Liver (tissue), 9 donors: ENCODE results near the gene SLC30A1. TPM values are rescaled to one million over a fixed set of nuclear protein-coding genes. Genes with fewer than 3 reads are reported as not detected.

ENCODE experiments used
- DNase-seq: peaks from one replicate; pipeline ENCODE4 v3.0.0-alpha.2; 2017; ENCODE audit warnings: low spot score
- H3K27ac ChIP-seq, 2 donors: one replicate each; pipeline ENCODE4 v1.7.0; 2013; ENCODE audit warnings: inconsistent platforms in 2 of 2, low read length in 2 of 2, control low read depth in 1 of 2, low read depth in 1 of 2, mild to moderate bottlenecking in 1 of 2
- H3K27me3 ChIP-seq, 4 donors: one replicate each; pipeline versions ENCODE4 v1.6.1 to v1.7.0; 2013; ENCODE audit warnings: low read length in 3 of 4, inconsistent platforms in 1 of 4, mild to moderate bottlenecking in 1 of 4, moderate library complexity in 1 of 4; ENCODE audit not compliant: control insufficient read depth in 4 of 4, insufficient read depth in 4 of 4
- H3K36me3 ChIP-seq, 4 donors: one replicate each; pipeline versions ENCODE4 v1.6.1 to v1.7.0; 2013; ENCODE audit warnings: low read length in 3 of 4, mild to moderate bottlenecking in 3 of 4, low read depth in 1 of 4, moderate library complexity in 1 of 4; ENCODE audit not compliant: control insufficient read depth in 4 of 4, insufficient read depth in 3 of 4
- H3K4me1 ChIP-seq, 4 donors: one replicate each; pipeline versions ENCODE4 v1.6.1 to v1.7.0; 2013; ENCODE audit warnings: low read length in 3 of 4, mild to moderate bottlenecking in 3 of 4, moderate library complexity in 1 of 4; ENCODE audit not compliant: control insufficient read depth in 4 of 4, insufficient read depth in 4 of 4
- H3K4me3 ChIP-seq, 3 donors: one replicate each; pipeline versions ENCODE4 v1.6.1 to v1.7.0; 2013; ENCODE audit warnings: low read length in 3 of 3, control low read depth in 1 of 3, low read depth in 1 of 3, mild to moderate bottlenecking in 1 of 3
- H3K9ac ChIP-seq, 2 donors: one replicate each; pipeline ENCODE4 v1.7.0; 2013; ENCODE audit warnings: low read length in 2 of 2, mild to moderate bottlenecking in 2 of 2, moderate library complexity in 2 of 2, control low read depth in 1 of 2, low read depth in 1 of 2
- H3K9me3 ChIP-seq, 4 donors: one replicate each; pipeline versions ENCODE4 v1.6.1 to v1.7.0; 2013; ENCODE audit warnings: low read length in 3 of 4; ENCODE audit not compliant: control insufficient read depth in 4 of 4
- EGR1 ChIP-seq, 2 donors: IDR thresholded peaks; 2 replicates each; pipeline ENCODE4 v1.6.1; 2016 to 2018; ENCODE audit warnings: antibody characterized with exemption in 2 of 2, low read depth in 2 of 2
- FOXA1 ChIP-seq: IDR thresholded peaks from 2 replicates; pipeline ENCODE4 v1.6.1; 2016; ENCODE audit warnings: antibody characterized with exemption
- FOXA2 ChIP-seq: IDR thresholded peaks from 2 replicates; pipeline ENCODE4 v1.6.1; 2016; ENCODE audit warnings: antibody characterized with exemption
- GABPA ChIP-seq, 2 donors: IDR thresholded peaks in 1 of 2; conservative IDR thresholded peaks in 1 of 2; 2 replicates each; pipeline ENCODE4 v1.6.1; 2016; ENCODE audit warnings: antibody characterized with exemption in 2 of 2, mild to moderate bottlenecking in 1 of 2, moderate library complexity in 1 of 2
- HNF4A ChIP-seq, 2 donors: conservative IDR thresholded peaks; 2 replicates each; pipeline ENCODE4 v1.6.1; 2016; ENCODE audit warnings: antibody characterized with exemption in 2 of 2, mild to moderate bottlenecking in 2 of 2
- HNF4G ChIP-seq: IDR thresholded peaks from 2 replicates; pipeline ENCODE4 v1.6.1; 2016; ENCODE audit warnings: antibody characterized with exemption
- JUND ChIP-seq, 2 donors: IDR thresholded peaks; 2 replicates each; pipeline ENCODE4 v1.6.1; 2016; ENCODE audit warnings: antibody characterized with exemption in 2 of 2
- NR2F2 ChIP-seq: IDR thresholded peaks from 2 replicates; pipeline ENCODE4 v1.6.1; 2016; ENCODE audit warnings: antibody characterized with exemption
- RAD21 ChIP-seq, 2 donors: IDR thresholded peaks; 2 replicates each; pipeline ENCODE4 v1.6.1; 2016; ENCODE audit warnings: antibody characterized with exemption in 2 of 2, mild to moderate bottlenecking in 2 of 2
- RXRA ChIP-seq, 2 donors: IDR thresholded peaks; 2 replicates each; pipeline ENCODE4 v1.6.1; 2017 to 2018; ENCODE audit warnings: antibody characterized with exemption in 2 of 2, mild to moderate bottlenecking in 1 of 2
- SP1 ChIP-seq: IDR thresholded peaks from 2 replicates; pipeline ENCODE4 v1.6.1; 2018; ENCODE audit warnings: antibody characterized with exemption, mild to moderate bottlenecking
- TAF1 ChIP-seq: conservative IDR thresholded peaks from 2 replicates; pipeline ENCODE4 v1.6.1; 2016; ENCODE audit warnings: antibody characterized with exemption, mild to moderate bottlenecking
- YY1 ChIP-seq: IDR thresholded peaks from 2 replicates; pipeline ENCODE4 v1.6.1; 2016; ENCODE audit warnings: antibody characterized with exemption, mild to moderate bottlenecking
- WGBS: extraction: QIAGEN DNeasy Blood & Tissue Kit; methylation state at CpG from one replicate; pipeline ENCODE4 v1.1.7; 2013; 5-methylcytosine and 5-hydroxymethylcytosine counted together
- polyA plus RNA-seq, 2 donors: library from polyadenylated mRNA; stranded (reverse) in 1 of 2; unstranded in 1 of 2; fragments of 200-250 nt in 1 of 2; fragments of >200 nt in 1 of 2; fragmentation: Nextera tagmentation in 1 of 2; extraction: Ambion mirVana in 1 of 2; gene quantifications; one replicate each; pipeline versions ENCODE4 v1.2.1 to v1.2.3, GENCODE V29; 2013 to 2015
- total RNA-seq, 2 donors: library from RNA; depleted of rRNA; stranded (reverse); fragments of >200 nt; gene quantifications; one replicate each; pipeline ENCODE4 v1.2.3, GENCODE V29; 2014
- TF ChIP-seq, protein P1 (sequence below): IDR thresholded peaks from 2 replicates; pipeline ENCODE4 v1.6.1; 2016; ENCODE audit warnings: antibody characterized with exemption
- TF ChIP-seq, protein P2 (sequence below): fragments of 150-350 bp; IDR thresholded peaks from 2 replicates; pipeline ENCODE4 v1.5.1; 2017; ENCODE audit warnings: improper control_type of control experiment, low read depth, low read length; ENCODE audit not compliant: missing input control
- TF ChIP-seq, protein P3 (sequence below): IDR thresholded peaks from 2 replicates; pipeline ENCODE4 v1.6.1; 2016; ENCODE audit warnings: antibody characterized with exemption, mild to moderate bottlenecking
- TF ChIP-seq, protein P4 (sequence below): IDR thresholded peaks from 2 replicates; pipeline ENCODE4 v1.6.1; 2016; ENCODE audit warnings: antibody characterized with exemption
- TF ChIP-seq, protein P5 (sequence below): IDR thresholded peaks from 2 replicates; pipeline ENCODE4 v1.6.1; 2016; ENCODE audit warnings: antibody characterized with exemption
- donor health status: healthy.
- donor health status: healthy.
- donor health status: healthy.
- donor health status: healthy.
- donor health status: healthy.

The SLC30A1 gene
- total and polyA plus RNA-seq, 4 donors = 14.9 to 83.3 (median 39.4) TPM

DNA sequence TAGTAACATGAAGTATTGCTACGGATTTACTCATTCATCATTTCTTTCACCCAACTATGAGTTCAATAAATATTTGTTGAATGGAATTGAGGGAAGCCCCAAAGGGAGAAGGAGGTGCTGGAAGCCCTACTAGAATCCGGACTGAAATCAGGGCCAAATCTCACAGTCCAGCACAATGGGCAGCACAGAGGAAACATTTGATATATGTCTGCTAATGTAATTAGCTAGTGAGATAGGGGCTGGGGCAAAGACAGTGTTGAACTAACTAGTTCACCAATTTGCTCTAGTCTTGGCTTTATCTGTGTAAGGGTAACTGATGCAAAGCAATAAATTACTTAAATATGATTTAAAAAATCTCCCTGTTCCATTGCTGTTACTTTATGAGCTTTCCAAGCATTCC is 26.1 kb upstream of the SLC30A1 start:
- Histone ChIP-seq H3K27me3 (no peaks in the 10 kb centered on the region), H3K4me3 (no peak overlapping the region), H3K9ac (no peak overlapping the region), H3K9me3 (no peaks in the 10 kb centered on the region), H3K36me3 (no peaks in the 10 kb centered on the region), H3K4me1 (peaks cover 15 to 39% (median 19%) of the 10 kb centered on the region in 4 donors), H3K27ac (no peak overlapping the region)
- no peak for DNase-seq
- WGBS = 86% methylated on average over 2 of the region's 2 CpGs
- TF ChIP-seq NR2F2 (no peak), SP1 (no peak), FOXA2 (no peak), HNF4A (conservative IDR thresholded peaks at IDR 0.05) (no peak), RAD21 (IDR thresholded peaks at IDR 0.05) (no peak), JUND (IDR thresholded peaks at IDR 0.05) (no peak)
- TF ChIP-seq, protein P1, sequence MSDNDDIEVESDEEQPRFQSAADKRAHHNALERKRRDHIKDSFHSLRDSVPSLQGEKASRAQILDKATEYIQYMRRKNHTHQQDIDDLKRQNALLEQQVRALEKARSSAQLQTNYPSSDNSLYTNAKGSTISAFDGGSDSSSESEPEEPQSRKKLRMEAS = no peak
- TF ChIP-seq, protein P2, sequence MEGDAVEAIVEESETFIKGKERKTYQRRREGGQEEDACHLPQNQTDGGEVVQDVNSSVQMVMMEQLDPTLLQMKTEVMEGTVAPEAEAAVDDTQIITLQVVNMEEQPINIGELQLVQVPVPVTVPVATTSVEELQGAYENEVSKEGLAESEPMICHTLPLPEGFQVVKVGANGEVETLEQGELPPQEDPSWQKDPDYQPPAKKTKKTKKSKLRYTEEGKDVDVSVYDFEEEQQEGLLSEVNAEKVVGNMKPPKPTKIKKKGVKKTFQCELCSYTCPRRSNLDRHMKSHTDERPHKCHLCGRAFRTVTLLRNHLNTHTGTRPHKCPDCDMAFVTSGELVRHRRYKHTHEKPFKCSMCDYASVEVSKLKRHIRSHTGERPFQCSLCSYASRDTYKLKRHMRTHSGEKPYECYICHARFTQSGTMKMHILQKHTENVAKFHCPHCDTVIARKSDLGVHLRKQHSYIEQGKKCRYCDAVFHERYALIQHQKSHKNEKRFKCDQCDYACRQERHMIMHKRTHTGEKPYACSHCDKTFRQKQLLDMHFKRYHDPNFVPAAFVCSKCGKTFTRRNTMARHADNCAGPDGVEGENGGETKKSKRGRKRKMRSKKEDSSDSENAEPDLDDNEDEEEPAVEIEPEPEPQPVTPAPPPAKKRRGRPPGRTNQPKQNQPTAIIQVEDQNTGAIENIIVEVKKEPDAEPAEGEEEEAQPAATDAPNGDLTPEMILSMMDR = no peak
- TF ChIP-seq, protein P3, sequence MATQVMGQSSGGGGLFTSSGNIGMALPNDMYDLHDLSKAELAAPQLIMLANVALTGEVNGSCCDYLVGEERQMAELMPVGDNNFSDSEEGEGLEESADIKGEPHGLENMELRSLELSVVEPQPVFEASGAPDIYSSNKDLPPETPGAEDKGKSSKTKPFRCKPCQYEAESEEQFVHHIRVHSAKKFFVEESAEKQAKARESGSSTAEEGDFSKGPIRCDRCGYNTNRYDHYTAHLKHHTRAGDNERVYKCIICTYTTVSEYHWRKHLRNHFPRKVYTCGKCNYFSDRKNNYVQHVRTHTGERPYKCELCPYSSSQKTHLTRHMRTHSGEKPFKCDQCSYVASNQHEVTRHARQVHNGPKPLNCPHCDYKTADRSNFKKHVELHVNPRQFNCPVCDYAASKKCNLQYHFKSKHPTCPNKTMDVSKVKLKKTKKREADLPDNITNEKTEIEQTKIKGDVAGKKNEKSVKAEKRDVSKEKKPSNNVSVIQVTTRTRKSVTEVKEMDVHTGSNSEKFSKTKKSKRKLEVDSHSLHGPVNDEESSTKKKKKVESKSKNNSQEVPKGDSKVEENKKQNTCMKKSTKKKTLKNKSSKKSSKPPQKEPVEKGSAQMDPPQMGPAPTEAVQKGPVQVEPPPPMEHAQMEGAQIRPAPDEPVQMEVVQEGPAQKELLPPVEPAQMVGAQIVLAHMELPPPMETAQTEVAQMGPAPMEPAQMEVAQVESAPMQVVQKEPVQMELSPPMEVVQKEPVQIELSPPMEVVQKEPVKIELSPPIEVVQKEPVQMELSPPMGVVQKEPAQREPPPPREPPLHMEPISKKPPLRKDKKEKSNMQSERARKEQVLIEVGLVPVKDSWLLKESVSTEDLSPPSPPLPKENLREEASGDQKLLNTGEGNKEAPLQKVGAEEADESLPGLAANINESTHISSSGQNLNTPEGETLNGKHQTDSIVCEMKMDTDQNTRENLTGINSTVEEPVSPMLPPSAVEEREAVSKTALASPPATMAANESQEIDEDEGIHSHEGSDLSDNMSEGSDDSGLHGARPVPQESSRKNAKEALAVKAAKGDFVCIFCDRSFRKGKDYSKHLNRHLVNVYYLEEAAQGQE = no peak

DNA sequence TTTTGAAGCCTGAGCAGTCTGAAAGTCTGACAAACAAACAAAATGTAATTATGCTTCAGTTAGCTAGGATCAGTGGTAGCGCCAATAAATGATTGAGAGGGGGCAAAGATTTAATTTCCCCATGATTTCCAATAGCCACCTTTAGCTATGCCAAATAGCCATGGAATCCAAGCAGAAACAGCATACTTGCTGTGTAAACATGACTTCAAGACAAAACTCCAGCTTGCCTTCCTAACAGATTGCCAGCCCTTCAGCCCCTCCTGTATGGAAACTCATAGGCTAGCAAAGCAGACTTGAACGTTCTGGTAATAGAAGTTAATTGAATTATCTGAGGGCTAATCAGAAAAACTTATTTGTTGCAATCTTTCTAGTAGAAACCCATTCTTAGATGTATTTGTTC is 25.6 kb upstream of the SLC30A1 start:
- Histone ChIP-seq H3K9ac (no peak overlapping the region), H3K36me3 (no peaks in the 10 kb centered on the region), H3K9me3 (no peaks in the 10 kb centered on the region), H3K4me1 (peaks cover 12 to 34% (median 15%) of the 10 kb centered on the region in 4 donors), H3K27ac (peak overlapping the region; percentile 9 to 76), H3K27me3 (no peaks in the 10 kb centered on the region), H3K4me3 (no peak overlapping the region)
- TF ChIP-seq, protein P2 = no peak
- peak; percentile 52 for TF ChIP-seq FOXA2
- TF ChIP-seq SP1 = peak; percentile 29
- TF ChIP-seq, protein P4, sequence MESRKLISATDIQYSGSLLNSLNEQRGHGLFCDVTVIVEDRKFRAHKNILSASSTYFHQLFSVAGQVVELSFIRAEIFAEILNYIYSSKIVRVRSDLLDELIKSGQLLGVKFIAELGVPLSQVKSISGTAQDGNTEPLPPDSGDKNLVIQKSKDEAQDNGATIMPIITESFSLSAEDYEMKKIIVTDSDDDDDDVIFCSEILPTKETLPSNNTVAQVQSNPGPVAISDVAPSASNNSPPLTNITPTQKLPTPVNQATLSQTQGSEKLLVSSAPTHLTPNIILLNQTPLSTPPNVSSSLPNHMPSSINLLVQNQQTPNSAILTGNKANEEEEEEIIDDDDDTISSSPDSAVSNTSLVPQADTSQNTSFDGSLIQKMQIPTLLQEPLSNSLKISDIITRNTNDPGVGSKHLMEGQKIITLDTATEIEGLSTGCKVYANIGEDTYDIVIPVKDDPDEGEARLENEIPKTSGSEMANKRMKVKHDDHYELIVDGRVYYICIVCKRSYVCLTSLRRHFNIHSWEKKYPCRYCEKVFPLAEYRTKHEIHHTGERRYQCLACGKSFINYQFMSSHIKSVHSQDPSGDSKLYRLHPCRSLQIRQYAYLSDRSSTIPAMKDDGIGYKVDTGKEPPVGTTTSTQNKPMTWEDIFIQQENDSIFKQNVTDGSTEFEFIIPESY = no peak
- TF ChIP-seq, protein P1 = no peak
- TF ChIP-seq EGR1 (IDR thresholded peaks at IDR 0.05; ENCODE audit: low read depth in 2 of 2) = no peak
- no peak for TF ChIP-seq JUND (IDR thresholded peaks at IDR 0.05)
- TF ChIP-seq HNF4G = no peak
- TF ChIP-seq TAF1 = no peak
- TF ChIP-seq, protein P5, sequence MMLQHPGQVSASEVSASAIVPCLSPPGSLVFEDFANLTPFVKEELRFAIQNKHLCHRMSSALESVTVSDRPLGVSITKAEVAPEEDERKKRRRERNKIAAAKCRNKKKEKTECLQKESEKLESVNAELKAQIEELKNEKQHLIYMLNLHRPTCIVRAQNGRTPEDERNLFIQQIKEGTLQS = no peak
- TF ChIP-seq NR2F2 = no peak
- peak; percentile 22 for TF ChIP-seq FOXA1
- TF ChIP-seq GABPA (IDR thresholded peaks at IDR 0.05 in 1 of 2, conservative IDR thresholded peaks at IDR 0.05 in 1 of 2) = no peak
- TF ChIP-seq RAD21 (IDR thresholded peaks at IDR 0.05) = no peak
- TF ChIP-seq HNF4A (conservative IDR thresholded peaks at IDR 0.05) = peak; percentile 25 to 29
- no peak for TF ChIP-seq YY1
- TF ChIP-seq, protein P3 = no peak
- peak in 1 of 2 donors; percentile 10 for TF ChIP-seq RXRA (IDR thresholded peaks at IDR 0.05)
- WGBS = 42% methylated on average over 2 of the region's 2 CpGs
- no peak for DNase-seq
